ENCODE data around the gene TMEM154.

TMEM154 gene

DNA sequence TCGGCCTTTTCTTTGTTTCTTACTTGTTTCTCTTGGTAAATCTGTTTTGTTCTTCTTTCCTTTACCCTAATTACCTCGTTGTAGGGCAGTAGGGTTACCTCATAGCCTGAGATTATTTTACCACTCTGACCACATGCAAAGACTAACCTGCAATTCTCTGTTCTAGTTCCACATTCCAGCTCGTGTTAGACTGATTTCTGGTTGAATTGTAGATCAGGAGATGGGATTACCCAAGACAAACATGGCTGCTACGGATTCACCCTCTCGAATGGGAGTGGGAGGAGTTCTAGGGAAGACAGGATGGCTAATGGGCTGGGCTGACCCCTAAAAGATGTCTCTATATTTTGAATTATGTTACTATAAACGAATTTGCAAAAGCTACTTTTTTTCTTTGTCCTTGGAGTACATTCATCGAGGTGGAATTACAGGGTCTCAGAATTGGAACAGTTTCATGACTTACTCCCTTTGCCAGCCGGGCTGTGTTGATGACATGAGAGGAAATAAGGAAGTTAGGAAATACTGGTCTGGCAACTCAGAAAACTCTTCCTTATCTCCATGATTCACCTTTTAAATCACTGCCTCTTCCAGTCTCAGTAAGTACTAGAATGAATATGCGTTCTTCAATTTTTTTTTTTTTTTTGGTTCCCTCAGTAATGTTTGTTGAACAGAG is 107.2 kb downstream of the TMEM154 start:
- H3K4me3 ChIP-seq (ENCODE audit: low read length) = no peak overlapping the region
- TF ChIP-seq ZNF274 (IDR thresholded peaks at IDR 0.05; ENCODE audit: low read depth, low read length) = no peak

DNA sequence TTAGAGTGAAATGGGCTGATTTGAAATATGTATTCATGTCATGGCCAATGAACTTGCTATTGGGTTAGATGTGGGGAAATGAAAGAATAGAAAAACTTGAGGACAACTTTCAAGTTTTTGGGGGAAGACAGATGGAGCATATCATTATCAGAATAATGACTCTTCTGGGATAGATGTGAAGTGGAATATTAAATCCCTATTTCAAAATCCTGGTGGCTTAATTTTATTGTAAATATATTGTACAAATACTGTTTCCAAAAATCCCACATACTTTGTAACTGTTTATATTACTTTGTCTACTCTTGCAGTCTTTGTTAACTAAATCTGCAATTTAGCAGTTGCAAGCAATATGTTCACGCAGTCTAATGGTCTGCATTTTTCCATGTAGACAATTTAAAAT is 108.0 kb downstream of the TMEM154 start:
- no peak for TF ChIP-seq ZNF274 (IDR thresholded peaks at IDR 0.05; ENCODE audit: low read depth, low read length)
- no peak overlapping the region for H3K4me3 ChIP-seq (ENCODE audit: low read length)

GRCh38 chr4:152571296-152571695 is 108.5 kb downstream of the TMEM154 start:
- H3K4me3 ChIP-seq (ENCODE audit: low read length) = no peak overlapping the region
- TF ChIP-seq ZNF274 (IDR thresholded peaks at IDR 0.05; ENCODE audit: low read depth, low read length) = no peak

Measured in GM08714 (cell line).